Measurements from ENCODE around the gene AIFM3.

AIFM3 gene

GRCh38 chr22:20987375-20987774, 20.3 kb downstream of the AIFM3 start:
- H3K27ac Mint-ChIP-seq (ENCODE audit: low read depth), result no peak overlapping the region
- peaks cover 16% of the 10 kb centered on the region for H3K4me1 Mint-ChIP-seq
- no peak for DNase-seq (ENCODE audit: low spot score in 2 of 2)
- no peak overlapping the region for H3K4me3 Mint-ChIP-seq
- peaks cover 20% of the 10 kb centered on the region for H3K36me3 Mint-ChIP-seq (ENCODE audit: insufficient read depth)
- H3K27me3 Mint-ChIP-seq, result no peaks in the 10 kb centered on the region
- H3K9me3 Mint-ChIP-seq, result no peaks in the 10 kb centered on the region
- ATAC-seq (replicated peaks; ENCODE audit: extremely low read depth, poor library complexity, severe bottlenecking), result no peak

- DNase-seq (ENCODE audit: low spot score in 2 of 2), result no peak
- Mint-ChIP-seq H3K27ac (ENCODE audit: low read depth) (no peak overlapping the region), H3K27me3 (no peaks in the 10 kb centered on the region), H3K9me3 (no peaks in the 10 kb centered on the region), H3K4me1 (peaks cover 5% of the 10 kb centered on the region), H3K36me3 (ENCODE audit: insufficient read depth) (peaks cover 17% of the 10 kb centered on the region), H3K4me3 (no peak overlapping the region)
- no peak for ATAC-seq (replicated peaks; ENCODE audit: extremely low read depth, poor library complexity, severe bottlenecking)
Observed at GRCh38 chr22:20988573-20989322, 21.7 kb downstream of the AIFM3 start.

GRCh38 chr22:20989323-20990138, 22.5 kb downstream of the AIFM3 start:
- Mint-ChIP-seq H3K4me3 (no peak overlapping the region), H3K27ac (ENCODE audit: low read depth) (no peak overlapping the region), H3K27me3 (no peaks in the 10 kb centered on the region), H3K9me3 (no peaks in the 10 kb centered on the region), H3K36me3 (ENCODE audit: insufficient read depth) (peaks cover 17% of the 10 kb centered on the region), H3K4me1 (no peaks in the 10 kb centered on the region)
- DNase-seq (ENCODE audit: low spot score in 2 of 2) (no peak), ATAC-seq (replicated peaks; ENCODE audit: extremely low read depth, poor library complexity, severe bottlenecking) (no peak)

GRCh38 chr22:20990184-20991180, 23.4 kb downstream of the AIFM3 start:
- ATAC-seq (replicated peaks; ENCODE audit: extremely low read depth, poor library complexity, severe bottlenecking) (no peak), DNase-seq (ENCODE audit: low spot score in 2 of 2) (no peak)
- H3K4me1 Mint-ChIP-seq, result no peaks in the 10 kb centered on the region
- no peak overlapping the region for H3K27ac Mint-ChIP-seq (ENCODE audit: low read depth)
- H3K4me3 Mint-ChIP-seq, result no peak overlapping the region
- H3K36me3 Mint-ChIP-seq (ENCODE audit: insufficient read depth), result peaks cover 17% of the 10 kb centered on the region
- no peaks in the 10 kb centered on the region for H3K9me3 Mint-ChIP-seq
- no peaks in the 10 kb centered on the region for H3K27me3 Mint-ChIP-seq

GRCh38 chr22:20991252-20992055, 24.4 kb downstream of the AIFM3 start:
- Mint-ChIP-seq H3K27me3 (no peaks in the 10 kb centered on the region), H3K36me3 (ENCODE audit: insufficient read depth) (peaks cover 19% of the 10 kb centered on the region), H3K27ac (ENCODE audit: low read depth) (no peak overlapping the region), H3K4me3 (no peak overlapping the region), H3K4me1 (no peaks in the 10 kb centered on the region), H3K9me3 (no peaks in the 10 kb centered on the region)
- ATAC-seq (replicated peaks; ENCODE audit: extremely low read depth, poor library complexity, severe bottlenecking) (no peak), DNase-seq (ENCODE audit: low spot score in 2 of 2) (no peak)

GRCh38 chr22:20992056-20992442, 25.0 kb downstream of the AIFM3 start:
- Mint-ChIP-seq H3K36me3 (ENCODE audit: insufficient read depth) (peaks cover 15% of the 10 kb centered on the region), H3K9me3 (no peaks in the 10 kb centered on the region), H3K27me3 (no peaks in the 10 kb centered on the region), H3K4me3 (no peak overlapping the region), H3K27ac (ENCODE audit: low read depth) (no peak overlapping the region), H3K4me1 (no peaks in the 10 kb centered on the region)
- no peak for DNase-seq (ENCODE audit: low spot score in 2 of 2)
- no peak for ATAC-seq (replicated peaks; ENCODE audit: extremely low read depth, poor library complexity, severe bottlenecking)

- H3K27me3 Mint-ChIP-seq, result no peaks in the 10 kb centered on the region
- H3K4me1 Mint-ChIP-seq, result no peaks in the 10 kb centered on the region
- no peak for DNase-seq (ENCODE audit: low spot score in 2 of 2)
- peaks cover 10% of the 10 kb centered on the region for H3K36me3 Mint-ChIP-seq (ENCODE audit: insufficient read depth)
- no peaks in the 10 kb centered on the region for H3K9me3 Mint-ChIP-seq
- H3K4me3 Mint-ChIP-seq, result no peak overlapping the region
- ATAC-seq (replicated peaks; ENCODE audit: extremely low read depth, poor library complexity, severe bottlenecking), result no peak
- no peak overlapping the region for H3K27ac Mint-ChIP-seq (ENCODE audit: low read depth)
Observed at GRCh38 chr22:20992456-20993303, 25.6 kb downstream of the AIFM3 start.

GRCh38 chr22:20993304-20994127, 26.5 kb downstream of the AIFM3 start:
- no peak for ATAC-seq (replicated peaks; ENCODE audit: extremely low read depth, poor library complexity, severe bottlenecking)
- no peak overlapping the region for H3K4me3 Mint-ChIP-seq
- H3K36me3 Mint-ChIP-seq (ENCODE audit: insufficient read depth), result peaks cover 14% of the 10 kb centered on the region
- no peaks in the 10 kb centered on the region for H3K27me3 Mint-ChIP-seq
- no peaks in the 10 kb centered on the region for H3K9me3 Mint-ChIP-seq
- no peak for DNase-seq (ENCODE audit: low spot score in 2 of 2)
- no peak overlapping the region for H3K27ac Mint-ChIP-seq (ENCODE audit: low read depth)
- H3K4me1 Mint-ChIP-seq, result no peaks in the 10 kb centered on the region

GRCh38 chr22:20994128-20994901, 27.3 kb downstream of the AIFM3 start:
- ATAC-seq (replicated peaks; ENCODE audit: extremely low read depth, poor library complexity, severe bottlenecking), result no peak
- Mint-ChIP-seq H3K27me3 (no peaks in the 10 kb centered on the region), H3K9me3 (no peaks in the 10 kb centered on the region), H3K4me3 (no peak overlapping the region), H3K36me3 (ENCODE audit: insufficient read depth) (peaks cover 14% of the 10 kb centered on the region), H3K4me1 (no peaks in the 10 kb centered on the region), H3K27ac (ENCODE audit: low read depth) (no peak overlapping the region)
- DNase-seq (ENCODE audit: low spot score in 2 of 2), result no peak

- H3K27ac Mint-ChIP-seq (ENCODE audit: low read depth), result no peak overlapping the region
- peaks cover 14% of the 10 kb centered on the region for H3K36me3 Mint-ChIP-seq (ENCODE audit: insufficient read depth)
- ATAC-seq (replicated peaks; ENCODE audit: extremely low read depth, poor library complexity, severe bottlenecking) (no peak), DNase-seq (ENCODE audit: low spot score in 2 of 2) (no peak)
- H3K9me3 Mint-ChIP-seq, result no peaks in the 10 kb centered on the region
- H3K4me3 Mint-ChIP-seq, result no peak overlapping the region
- H3K27me3 Mint-ChIP-seq, result no peaks in the 10 kb centered on the region
- no peaks in the 10 kb centered on the region for H3K4me1 Mint-ChIP-seq
Observed at GRCh38 chr22:20994902-20995241, 27.8 kb downstream of the AIFM3 start.
